Measurements from ENCODE around the gene CLIC1.

Gene CLIC1

GRCh38 chr6:31770860-31771259, 34.5 kb upstream of the CLIC1 start:
- no peak for TF ChIP-seq CTCF (IDR thresholded peaks at IDR 0.05; ENCODE audit: low read depth, low read length, missing control alignments)
- no peaks in the 10 kb centered on the region for H3K27me3 ChIP-seq (replicated peaks)
- H3K36me3 ChIP-seq (replicated peaks): no peaks in the 10 kb centered on the region
- in situ Hi-C loops (cut with HindIII; ENCODE audit: low pct_ligation_motif_present, low sequenced_read_pairs): no loop called here
- H3K4me3 ChIP-seq (ENCODE audit: low read depth, low read length): no peak overlapping the region
- DNase-seq: no peak
- H3K27ac ChIP-seq: no peak overlapping the region

GRCh38 chr6:31769684-31770371, 33.5 kb upstream of the CLIC1 start:
- DNase-seq: peak; percentile 55
- H3K27ac ChIP-seq: no peak overlapping the region
- H3K36me3 ChIP-seq (replicated peaks): no peaks in the 10 kb centered on the region
- in situ Hi-C loops (cut with HindIII; ENCODE audit: low pct_ligation_motif_present, low sequenced_read_pairs): no loop called here
- peak; percentile 88 for TF ChIP-seq CTCF (IDR thresholded peaks at IDR 0.05; ENCODE audit: low read depth, low read length, missing control alignments)
- H3K27me3 ChIP-seq (replicated peaks): no peaks in the 10 kb centered on the region
- no peak overlapping the region for H3K4me3 ChIP-seq (ENCODE audit: low read depth, low read length)

GRCh38 chr6:31768363-31769257, 32.3 kb upstream of the CLIC1 start:
- in situ Hi-C loops (cut with HindIII; ENCODE audit: low pct_ligation_motif_present, low sequenced_read_pairs): no loop called here
- Histone ChIP-seq H3K27ac (no peak overlapping the region), H3K36me3 (replicated peaks) (no peaks in the 10 kb centered on the region), H3K27me3 (replicated peaks) (no peaks in the 10 kb centered on the region), H3K4me3 (ENCODE audit: low read depth, low read length) (no peak overlapping the region)
- TF ChIP-seq CTCF (IDR thresholded peaks at IDR 0.05; ENCODE audit: low read depth, low read length, missing control alignments): no peak
- no peak for DNase-seq

- TF ChIP-seq CTCF (IDR thresholded peaks at IDR 0.05; ENCODE audit: low read depth, low read length, missing control alignments): no peak
- DNase-seq: no peak
- Histone ChIP-seq H3K36me3 (replicated peaks) (no peaks in the 10 kb centered on the region), H3K27ac (no peak overlapping the region), H3K4me3 (ENCODE audit: low read depth, low read length) (no peak overlapping the region), H3K27me3 (replicated peaks) (no peaks in the 10 kb centered on the region)
- in situ Hi-C loops (cut with HindIII; ENCODE audit: low pct_ligation_motif_present, low sequenced_read_pairs): no loop called here
Measured at GRCh38 chr6:31767096-31767645, 30.8 kb upstream of the CLIC1 start.

- H3K27ac ChIP-seq: no peak overlapping the region
- no peak for TF ChIP-seq CTCF (IDR thresholded peaks at IDR 0.05; ENCODE audit: low read depth, low read length, missing control alignments)
- H3K27me3 ChIP-seq (replicated peaks): no peaks in the 10 kb centered on the region
- peak overlapping the region; percentile 41 for H3K4me3 ChIP-seq (ENCODE audit: low read depth, low read length)
- DNase-seq: no peak
- in situ Hi-C loops (cut with HindIII; ENCODE audit: low pct_ligation_motif_present, low sequenced_read_pairs): no loop called here
- no peaks in the 10 kb centered on the region for H3K36me3 ChIP-seq (replicated peaks)
Measured at GRCh38 chr6:31765910-31766794, 29.8 kb upstream of the CLIC1 start.

Data from brain microvascular endothelial cell (primary cell).